ENCODE measurements around the gene CFAP97D1. TPM values are rescaled to one million over a fixed set of nuclear protein-coding genes. Genes with fewer than 3 reads are reported as not detected.

The CFAP97D1 gene
- total RNA-seq, 4 donors from 2014 or later: not detected

DNA sequence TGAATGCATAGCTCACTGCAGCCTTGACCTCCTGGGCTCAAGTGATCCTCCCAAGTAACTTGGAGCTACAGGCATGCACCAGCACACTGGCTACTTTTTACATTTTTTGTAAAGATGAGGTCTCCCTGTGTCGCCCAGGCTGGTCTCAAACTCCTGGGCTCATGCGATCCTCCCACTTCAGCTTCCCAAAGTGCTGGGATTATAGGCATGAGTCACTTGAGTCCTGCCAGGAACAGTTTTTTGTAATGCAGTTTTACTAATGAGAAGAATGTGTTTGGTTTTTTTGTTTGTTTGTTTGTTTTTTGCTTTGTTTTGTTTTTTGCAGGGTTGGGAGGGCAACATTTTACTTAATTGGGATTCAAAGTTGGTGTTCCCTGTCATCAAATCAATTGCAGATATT is 43.8 kb upstream of the CFAP97D1 start:
- intact Hi-C loops (cut with DNase I; ENCODE audit: low total_unique reads) (no loop called here), in situ Hi-C loops (cut with MboI; ENCODE audit: low pct_ligation_motif_present in 1 of 4, low pct_unique_long_range_greater_than_20kb in 1 of 4, low sequenced_read_pairs in 3 of 4) (no loop called here)
- no peak overlapping the region for H3K4me3 ChIP-seq
- whole genome bisulfite sequencing, 2 donors (ENCODE audit: low coverage in 1 of 2): 88% methylated on average over 2 of the region's 2 CpGs; no CpG with 5 or more reads in 1 of the 2 donors
- no peak for TF ChIP-seq POLR2A (IDR thresholded peaks at IDR 0.05)
- no peak for TF ChIP-seq EP300 (IDR thresholded peaks at IDR 0.05; ENCODE audit: low read depth)
- TF ChIP-seq POLR2AphosphoS5 (IDR thresholded peaks at IDR 0.05): no peak
- TF ChIP-seq, protein P1, sequence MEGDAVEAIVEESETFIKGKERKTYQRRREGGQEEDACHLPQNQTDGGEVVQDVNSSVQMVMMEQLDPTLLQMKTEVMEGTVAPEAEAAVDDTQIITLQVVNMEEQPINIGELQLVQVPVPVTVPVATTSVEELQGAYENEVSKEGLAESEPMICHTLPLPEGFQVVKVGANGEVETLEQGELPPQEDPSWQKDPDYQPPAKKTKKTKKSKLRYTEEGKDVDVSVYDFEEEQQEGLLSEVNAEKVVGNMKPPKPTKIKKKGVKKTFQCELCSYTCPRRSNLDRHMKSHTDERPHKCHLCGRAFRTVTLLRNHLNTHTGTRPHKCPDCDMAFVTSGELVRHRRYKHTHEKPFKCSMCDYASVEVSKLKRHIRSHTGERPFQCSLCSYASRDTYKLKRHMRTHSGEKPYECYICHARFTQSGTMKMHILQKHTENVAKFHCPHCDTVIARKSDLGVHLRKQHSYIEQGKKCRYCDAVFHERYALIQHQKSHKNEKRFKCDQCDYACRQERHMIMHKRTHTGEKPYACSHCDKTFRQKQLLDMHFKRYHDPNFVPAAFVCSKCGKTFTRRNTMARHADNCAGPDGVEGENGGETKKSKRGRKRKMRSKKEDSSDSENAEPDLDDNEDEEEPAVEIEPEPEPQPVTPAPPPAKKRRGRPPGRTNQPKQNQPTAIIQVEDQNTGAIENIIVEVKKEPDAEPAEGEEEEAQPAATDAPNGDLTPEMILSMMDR (IDR thresholded peaks at IDR 0.05): no peak
- no peak for DNase-seq
- no peaks in the 10 kb centered on the region for H3K4me1 ChIP-seq
- H3K36me3 ChIP-seq: no peaks in the 10 kb centered on the region
- H3K27me3 ChIP-seq: no peaks in the 10 kb centered on the region
- H3K27ac ChIP-seq: no peak overlapping the region
- H3K9me3 ChIP-seq: no peaks in the 10 kb centered on the region

DNA sequence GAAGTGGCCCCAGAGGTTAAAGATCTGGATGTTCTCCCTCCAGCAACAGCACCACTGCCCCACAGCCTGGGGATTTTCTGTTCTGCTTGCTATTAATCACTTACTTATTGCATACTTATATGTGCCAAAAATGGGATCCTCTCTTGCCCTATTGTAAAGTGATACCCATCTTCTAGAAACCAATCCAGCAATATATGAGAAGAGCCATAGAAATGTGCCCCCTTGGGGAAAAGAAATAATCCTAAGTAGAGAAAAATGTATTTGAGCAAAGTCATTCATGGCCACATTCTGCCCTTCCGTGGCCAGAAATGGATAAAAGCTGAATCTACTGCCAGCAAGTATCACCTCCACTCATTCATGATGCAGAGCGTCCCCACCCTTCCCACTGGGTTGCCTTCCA is 42.5 kb upstream of the CFAP97D1 start:
- no peaks in the 10 kb centered on the region for H3K36me3 ChIP-seq
- no peak overlapping the region for H3K27ac ChIP-seq
- H3K4me3 ChIP-seq: no peak overlapping the region
- H3K4me1 ChIP-seq: no peaks in the 10 kb centered on the region
- in situ Hi-C loops (cut with MboI; ENCODE audit: low pct_ligation_motif_present in 1 of 4, low pct_unique_long_range_greater_than_20kb in 1 of 4, low sequenced_read_pairs in 3 of 4) (no loop called here), intact Hi-C loops (cut with DNase I; ENCODE audit: low total_unique reads) (no loop called here)
- H3K9me3 ChIP-seq: no peaks in the 10 kb centered on the region
- 91% methylated on average over 2 of the region's 2 CpGs; no CpG with 5 or more reads in 1 of the 2 donors for WGBS, 2 donors (ENCODE audit: low coverage in 1 of 2)
- TF ChIP-seq EP300 (IDR thresholded peaks at IDR 0.05; ENCODE audit: low read depth): no peak
- TF ChIP-seq POLR2AphosphoS5 (IDR thresholded peaks at IDR 0.05): no peak
- no peak for TF ChIP-seq POLR2A (IDR thresholded peaks at IDR 0.05)
- TF ChIP-seq, protein P1 (IDR thresholded peaks at IDR 0.05): no peak
- H3K27me3 ChIP-seq: no peaks in the 10 kb centered on the region
- no peak for DNase-seq

GRCh38 chr17:43740541-43740940 is 39.7 kb upstream of the CFAP97D1 start:
- TF ChIP-seq POLR2A (IDR thresholded peaks at IDR 0.05): no peak
- no peak for TF ChIP-seq POLR2AphosphoS5 (IDR thresholded peaks at IDR 0.05)
- TF ChIP-seq, protein P1 (IDR thresholded peaks at IDR 0.05): no peak
- TF ChIP-seq EP300 (IDR thresholded peaks at IDR 0.05; ENCODE audit: low read depth): no peak
- in situ Hi-C loops (cut with MboI; ENCODE audit: low pct_ligation_motif_present in 1 of 4, low pct_unique_long_range_greater_than_20kb in 1 of 4, low sequenced_read_pairs in 3 of 4): no loop called here
- H3K4me3 ChIP-seq: no peak overlapping the region

DNA sequence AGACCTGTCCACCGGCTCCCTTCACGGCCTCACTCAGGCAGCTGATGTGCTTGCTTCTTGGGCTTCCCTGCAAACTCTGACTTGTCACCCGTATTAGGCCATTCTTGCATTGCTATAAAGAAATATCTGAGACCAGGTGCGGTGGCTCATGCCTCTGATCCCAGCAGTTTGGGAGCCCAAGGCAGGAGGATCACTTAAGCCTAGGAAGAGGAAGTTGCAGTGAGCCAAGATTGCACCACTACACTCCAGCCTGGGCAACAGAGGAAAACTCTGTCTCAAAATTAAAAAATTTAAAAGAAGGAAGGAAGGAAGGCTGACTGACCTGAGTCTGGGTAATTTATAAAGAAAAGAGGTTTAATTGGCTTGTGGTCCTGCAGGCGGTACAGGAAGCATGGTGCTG is 38.6 kb upstream of the CFAP97D1 start:
- H3K27ac ChIP-seq: no peak overlapping the region
- WGBS, 2 donors (ENCODE audit: low coverage in 1 of 2): 87 to 94% methylated on average over 2 to 5 of the region's 5 CpGs
- intact Hi-C loops (cut with DNase I; ENCODE audit: low total_unique reads) (no loop called here), in situ Hi-C loops (cut with MboI; ENCODE audit: low pct_ligation_motif_present in 1 of 4, low pct_unique_long_range_greater_than_20kb in 1 of 4, low sequenced_read_pairs in 3 of 4) (no loop called here)
- peaks cover 33% of the 10 kb centered on the region for H3K27me3 ChIP-seq
- H3K4me1 ChIP-seq: no peaks in the 10 kb centered on the region
- no peak for DNase-seq
- H3K36me3 ChIP-seq: no peaks in the 10 kb centered on the region
- no peaks in the 10 kb centered on the region for H3K9me3 ChIP-seq
- H3K4me3 ChIP-seq: no peak overlapping the region
- TF ChIP-seq POLR2AphosphoS5 (IDR thresholded peaks at IDR 0.05): no peak
- TF ChIP-seq EP300 (IDR thresholded peaks at IDR 0.05; ENCODE audit: low read depth): no peak
- no peak for TF ChIP-seq POLR2A (IDR thresholded peaks at IDR 0.05)
- TF ChIP-seq, protein P1 (IDR thresholded peaks at IDR 0.05): no peak

More at GRCh38 chr17:43740541-43740940, 39.7 kb upstream of the CFAP97D1 start:
- 84% methylated on average over 4 of the region's 4 CpGs; no CpG with 5 or more reads in 1 of the 2 donors for WGBS, 2 donors (ENCODE audit: low coverage in 1 of 2)
- Histone ChIP-seq H3K27ac (no peak overlapping the region), H3K4me1 (no peaks in the 10 kb centered on the region), H3K9me3 (no peaks in the 10 kb centered on the region), H3K27me3 (peaks cover 22% of the 10 kb centered on the region), H3K36me3 (no peaks in the 10 kb centered on the region)
- intact Hi-C loops (cut with DNase I; ENCODE audit: low total_unique reads): no loop called here
- DNase-seq: no peak

Measured in transverse colon (tissue), 4 donors.